B cell (primary cell): ENCODE results near the gene TMEM141. TPM values are rescaled to one million over a fixed set of nuclear protein-coding genes. Genes with fewer than 3 reads are reported as not detected.

Experiments used
- ATAC-seq: fragments of 200-7000 bp; cut with Tn5 transposase; one replicate; pipeline ENCODE4 v1.10.0; 2021; ENCODE audit warnings: low read depth, mild to moderate bottlenecking, moderate number of reproducible peaks, moderate library complexity
- CTCF ChIA-PET: fragments of 350-600 bp; sonication (Branson Sonifier 250); formaldehyde crosslinking; loops from one replicate; lab custom pipeline; 2021; ENCODE audit warnings: antibody characterized with exemption, inconsistent platforms; lab: Charles Lee
- POLR2A ChIA-PET: fragments of 350-600 bp; sonication (Branson Sonifier 250); formaldehyde crosslinking; loops from one replicate; lab custom pipeline; 2021; ENCODE audit warnings: antibody characterized with exemption; lab: Charles Lee
- DNase-seq: peaks from one replicate; pipeline ENCODE4 v3.0.0; 2013
- H2AFZ ChIP-seq: 2 replicates; pipeline ENCODE4 v1.6.1; 2012; ENCODE audit warnings: mild to moderate bottlenecking, low read depth, low read length; ENCODE audit not compliant: insufficient read depth, poor library complexity, severe bottlenecking
- H3K27ac ChIP-seq, 2 donors: 1 replicate in 1 of 2; 2 replicates in 1 of 2; pipeline ENCODE4 v1.5.1; 2012 to 2013; ENCODE audit warnings: low read length in 2 of 2, mild to moderate bottlenecking in 2 of 2, moderate library complexity in 1 of 2
- H3K27me3 ChIP-seq, 4 experiments: fragments of 200-600 bp in 1 of 4; sonication (generic) in 1 of 4; replicated peaks in 1 of 4; 1 replicate in 2 of 4; 2 replicates in 2 of 4; pipeline versions ENCODE4 v1.6.1 to v1.7.0; 2013 to 2016; ENCODE audit warnings: low read length in 3 of 4, mild to moderate bottlenecking in 2 of 4, mixed read lengths in 1 of 4, moderate library complexity in 1 of 4; ENCODE audit not compliant: insufficient read depth in 4 of 4, control insufficient read depth in 3 of 4; ENCODE audit errors: control extremely low read depth in 1 of 4
- H3K36me3 ChIP-seq, 2 experiments: replicated peaks in 1 of 2; 1 replicate in 1 of 2; 2 replicates in 1 of 2; pipeline versions ENCODE4 v1.6.1 to v1.7.1; 2013; ENCODE audit warnings: low read length in 1 of 2; ENCODE audit not compliant: insufficient read depth in 2 of 2, control insufficient read depth in 1 of 2; ENCODE audit errors: control extremely low read depth in 1 of 2, extremely low read depth in 1 of 2
- H3K4me1 ChIP-seq, 2 donors: fragments of 200-600 bp in 1 of 2; sonication (generic) in 1 of 2; 1 replicate in 1 of 2; 2 replicates in 1 of 2; pipeline versions ENCODE4 v1.5.1 to v1.6.1; 2013 to 2017; ENCODE audit warnings: low read length in 2 of 2; ENCODE audit not compliant: control insufficient read depth in 2 of 2, insufficient read depth in 2 of 2
- H3K4me2 ChIP-seq: replicated peaks from 2 replicates; pipeline ENCODE3; 2012; ENCODE audit warnings: mild to moderate bottlenecking, low read depth, low read length; ENCODE audit not compliant: poor library complexity, severe bottlenecking
- H3K4me3 ChIP-seq, 5 experiments: fragments of 200-600 bp in 1 of 5; sonication (generic) in 1 of 5; 1 replicate in 3 of 5; 2 replicates in 2 of 5; pipeline versions ENCODE4 v1.5.1 to v1.7.0; 2011 to 2016; ENCODE audit warnings: low read length in 4 of 5, mild to moderate bottlenecking in 4 of 5, low read depth in 2 of 5, control low read depth in 1 of 5, moderate library complexity in 1 of 5; ENCODE audit not compliant: insufficient read depth in 1 of 5; ENCODE audit errors: control extremely low read depth in 1 of 5, extremely low read depth in 1 of 5
- H3K79me2 ChIP-seq: fragments of 200-600 bp; sonication (generic); one replicate; pipeline ENCODE4 v1.6.0; 2016; ENCODE audit warnings: low read length; ENCODE audit not compliant: control insufficient read depth, insufficient read depth
- H3K9ac ChIP-seq: fragments of 200-600 bp; sonication (generic); 2 replicates; pipeline ENCODE4 v1.6.1; 2017; ENCODE audit warnings: mild to moderate bottlenecking, low read length, moderate library complexity
- H3K9me3 ChIP-seq, 3 donors: one replicate each; pipeline versions ENCODE4 v1.6.1 to v1.7.1; 2013; ENCODE audit warnings: low read length in 2 of 3; ENCODE audit not compliant: control insufficient read depth in 2 of 3, insufficient read depth in 1 of 3; ENCODE audit errors: control extremely low read depth in 1 of 3
- H4K20me1 ChIP-seq: 2 replicates; pipeline ENCODE4 v1.6.0; 2012; ENCODE audit warnings: mild to moderate bottlenecking, low read length; ENCODE audit not compliant: insufficient read depth, control insufficient read depth, poor library complexity, severe bottlenecking
- H3K27ac Mint-ChIP-seq: one replicate; pipeline ENCODE4 v1.8.0; 2021; ENCODE audit warnings: mixed read lengths
- H3K27me3 Mint-ChIP-seq: one replicate; pipeline ENCODE4 v1.8.0; 2021; ENCODE audit warnings: mixed read lengths
- H3K4me1 Mint-ChIP-seq: one replicate; pipeline ENCODE4 v1.8.0; 2021; ENCODE audit warnings: mixed read lengths
- H3K4me3 Mint-ChIP-seq: one replicate; pipeline ENCODE4 v1.8.0; 2021; ENCODE audit warnings: mixed read lengths
- H3K9me3 Mint-ChIP-seq: one replicate; pipeline ENCODE4 v1.8.0; 2022; ENCODE audit warnings: mixed read lengths; ENCODE audit not compliant: insufficient read depth
- CTCF ChIP-seq: fragments of 200-600 bp; IDR thresholded peaks from one replicate; pipeline ENCODE4 v1.8.0; 2022; ENCODE audit warnings: antibody characterized with exemption, mild to moderate bottlenecking
- EZH2 ChIP-seq: IDR thresholded peaks from 2 replicates; pipeline ENCODE4 v1.6.1; 2012; ENCODE audit warnings: borderline replicate concordance, low read depth, mild to moderate bottlenecking, moderate library complexity, low read length; ENCODE audit not compliant: insufficient read depth, poor library complexity, severe bottlenecking
- WGBS: methylation state at CpG from one replicate; pipeline ENCODE4 v1.1.5; 2013; ENCODE audit warnings: missing lambda C conversion rate; ENCODE audit not compliant: insufficient coverage; 5-methylcytosine and 5-hydroxymethylcytosine counted together
- intact Hi-C: fragments of 100-400 bp; cut with micrococcal nuclease; formaldehyde crosslinking; loops from one replicate; pipeline ENCODE4 v1.10.0; 2022
- polyA plus RNA-seq: library from polyadenylated mRNA; depleted of rRNA; stranded (reverse); fragments of >200 nt; gene quantifications from 2 replicates; pipeline ENCODE4 v1.2.3, GENCODE V29; 2012
- total RNA-seq, 2 donors: library from RNA; stranded (reverse); fragments of 120-200 nt in 1 of 2; gene quantifications; 1 replicate in 1 of 2; 2 replicates in 1 of 2; pipeline versions ENCODE4 v1.2.3 to v1.2.4, GENCODE V29; 2013 to 2022

Gene TMEM141
- total and polyA plus RNA-seq, 2 donors (not counting 1 experiment from before 2014, with no cell fraction given), result 35.7 to 60.8 TPM

DNA sequence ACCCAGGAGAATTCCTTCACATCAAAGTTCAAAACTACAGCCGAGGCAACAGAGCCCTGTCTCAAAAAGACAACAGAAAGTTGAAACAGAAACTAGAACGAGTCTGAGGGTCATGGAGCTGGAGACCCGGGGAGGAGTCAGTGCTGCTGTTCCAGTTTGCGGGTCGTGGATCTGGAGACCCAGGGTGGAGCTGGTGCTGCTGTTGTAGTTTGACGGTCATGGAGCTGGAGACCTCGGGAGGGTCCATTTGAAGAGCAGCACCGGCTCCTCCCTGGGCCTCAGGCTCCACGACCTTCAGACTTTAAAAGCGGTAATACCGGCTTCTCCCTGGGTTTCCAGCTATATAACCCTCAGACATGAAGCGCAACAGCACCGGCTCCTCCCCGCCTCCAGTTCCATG lies 13.8 kb upstream of the TMEM141 start:
- peaks cover 7% of the 10 kb centered on the region in 2 donors for H3K4me1 ChIP-seq
- no peaks in the 10 kb centered on the region for H4K20me1 ChIP-seq
- H2AFZ ChIP-seq, result no peak overlapping the region
- no peak for ATAC-seq
- Mint-ChIP-seq H3K9me3 (peaks cover 6% of the 10 kb centered on the region), H3K27ac (no peak overlapping the region), H3K27me3 (peaks cover 19% of the 10 kb centered on the region), H3K4me3 (no peak overlapping the region), H3K4me1 (peaks cover 5% of the 10 kb centered on the region)
- H3K4me2 ChIP-seq, result no peak overlapping the region
- H3K79me2 ChIP-seq, result no peaks in the 10 kb centered on the region
- intact Hi-C loops, result no loop called here
- peaks cover 0 to 4% (median 1%) of the 10 kb centered on the region in 4 experiments for H3K27me3 ChIP-seq
- H3K36me3 ChIP-seq, result no peaks in the 10 kb centered on the region
- TF ChIP-seq CTCF (no peak), EZH2 (no peak)
- H3K4me3 ChIP-seq, result no peak overlapping the region
- peaks cover 0 to 10% (median 6%) of the 10 kb centered on the region in 3 donors for H3K9me3 ChIP-seq
- no peak overlapping the region for H3K9ac ChIP-seq
- CTCF ChIA-PET, result interaction anchor here (1.0 to 2.7 kb wide), 9 partner anchors 10 to 290 kb away, joined by 4 to 24 read pairs (median 6); partner anchors contain the start of genes ABCA2, FUT7 and LCN8
- no peak for DNase-seq
- POLR2A ChIA-PET, result interaction anchor here (1.7 kb wide), 1 partner anchor 48 kb away, joined by 5 read pairs; no protein-coding TSS in a partner anchor
- H3K27ac ChIP-seq, result no peak overlapping the region
- 87% methylated on average over 13 of the region's 14 CpGs for WGBS

- H3K27me3 Mint-ChIP-seq, result peaks cover 19% of the 10 kb centered on the region
- H3K9me3 Mint-ChIP-seq, result no peaks in the 10 kb centered on the region
Observed at GRCh38 chr9:136779808-136780207, 11.3 kb upstream of the TMEM141 start.

More at GRCh38 chr9:136779808-136780207, 11.3 kb upstream of the TMEM141 start:
- Histone ChIP-seq H4K20me1 (no peaks in the 10 kb centered on the region), H3K27me3 (peaks cover 0 to 4% (median 0%) of the 10 kb centered on the region in 4 experiments), H3K9ac (no peak overlapping the region), H3K4me3 (no peak overlapping the region), H2AFZ (no peak overlapping the region), H3K27ac (no peak overlapping the region), H3K4me1 (no peaks in the 10 kb centered on the region), H3K9me3 (no peaks in the 10 kb centered on the region), H3K4me2 (no peak overlapping the region), H3K79me2 (no peaks in the 10 kb centered on the region), H3K36me3 (no peaks in the 10 kb centered on the region)
- no peak for TF ChIP-seq CTCF
- TF ChIP-seq EZH2, result no peak
- H3K4me1 Mint-ChIP-seq, result peaks cover 4% of the 10 kb centered on the region
- no peak overlapping the region for H3K4me3 Mint-ChIP-seq
- H3K27ac Mint-ChIP-seq, result no peak overlapping the region
- ChIA-PET CTCF (interaction anchor here (1.0 to 1.1 kb wide), 2 partner anchors 50 to 255 kb away, joined by 3 to 7 read pairs; no protein-coding TSS in a partner anchor), POLR2A (interaction anchor here (0.6 kb wide), 1 partner anchor 353 kb away, joined by 5 read pairs; no protein-coding TSS in a partner anchor)
- no peak for ATAC-seq
- WGBS, result 84% methylated on average over 5 of the region's 5 CpGs
- no peak for DNase-seq
- intact Hi-C loops, result no loop called here
